Activated T-cell treated with anti-CD3 and anti-CD28 coated beads, Interleukin-2, amount 50 U/mL, for 4 hours (primary cell): ENCODE measurements around the gene GYPB. TPM values are rescaled to one million over a fixed set of nuclear protein-coding genes. Genes with fewer than 3 reads are reported as not detected.
"Not testable (repeated sequence)": the region's sequence is repeated elsewhere in the genome, so short reads cannot be mapped to it uniquely, and the experiment has no call there.

Experiments used
- ATAC-seq, 2 donors: fragments of 200-7000 bp; cut with Tn5 transposase; one replicate each; pipeline ENCODE4 v1.10.0; 2021
- DNase-seq: peaks from one replicate; pipeline ENCODE4 v3.0.0-alpha.2; 2020
- H3K27me3 Mint-ChIP-seq: one replicate; pipeline ENCODE4 v1.8.0; 2021; ENCODE audit warnings: low read depth, mixed read lengths
- H3K36me3 Mint-ChIP-seq: one replicate; pipeline ENCODE4 v1.8.0; 2022; ENCODE audit warnings: mixed read lengths; ENCODE audit not compliant: insufficient read depth
- H3K4me1 Mint-ChIP-seq: one replicate; pipeline ENCODE4 v1.8.0; 2021; ENCODE audit warnings: low read depth, mixed read lengths
- H3K4me3 Mint-ChIP-seq: one replicate; pipeline ENCODE4 v1.8.0; 2021; ENCODE audit warnings: mild to moderate bottlenecking, moderate library complexity, mixed read lengths
- H3K9me3 Mint-ChIP-seq: one replicate; pipeline ENCODE4 v1.8.0; 2021; ENCODE audit warnings: mixed read lengths
- total RNA-seq, 3 donors: library from RNA; stranded (reverse); gene quantifications; one replicate each; pipeline ENCODE4 v1.2.1, GENCODE V29; 2021

GYPB gene
- total RNA-seq, 3 donors from 2014 or later, result not detected

DNA sequence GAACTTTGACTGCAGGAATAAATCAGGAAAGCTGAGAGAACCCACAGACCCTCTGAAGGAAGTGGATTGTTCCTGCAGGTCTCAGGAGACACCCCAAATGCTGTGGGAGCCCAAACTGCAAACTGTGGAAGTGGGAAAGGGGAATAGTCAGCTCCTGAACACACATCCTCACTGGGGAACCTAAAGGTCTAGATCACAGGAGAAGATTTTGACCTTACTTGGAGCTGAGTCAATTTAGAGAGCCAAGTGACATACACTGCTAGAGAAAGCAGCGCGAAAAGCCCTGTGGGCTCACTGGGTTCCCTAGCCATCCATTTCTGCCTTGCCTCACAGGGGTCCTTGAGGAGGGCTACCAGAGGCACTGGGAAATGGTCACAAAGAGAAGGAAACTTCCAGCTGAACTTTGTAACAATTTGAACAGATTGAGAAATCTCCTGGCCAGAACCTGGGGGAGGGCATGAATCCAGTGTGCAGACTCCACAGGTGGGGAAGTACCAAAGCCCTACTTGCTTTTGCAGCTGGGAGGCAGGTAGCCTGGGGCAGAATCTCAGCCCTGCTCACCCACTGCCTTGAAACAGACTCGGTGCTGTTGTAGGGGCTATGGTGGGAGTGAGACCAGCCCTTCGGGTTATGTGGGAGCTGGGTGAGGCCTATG, 5.3 kb upstream of the GYPB start:
- not testable (repeated sequence) for DNase-seq, ATAC-seq, H3K4me3 Mint-ChIP-seq, H3K36me3 Mint-ChIP-seq, H3K4me1 Mint-ChIP-seq, H3K27me3 Mint-ChIP-seq, H3K9me3 Mint-ChIP-seq

- H3K4me3 Mint-ChIP-seq, H3K36me3 Mint-ChIP-seq, H3K4me1 Mint-ChIP-seq, DNase-seq, ATAC-seq, H3K9me3 Mint-ChIP-seq, H3K27me3 Mint-ChIP-seq: not testable (repeated sequence)
Observed at GRCh38 chr4:144022772-144023400, 3.7 kb upstream of the GYPB start.

DNA sequence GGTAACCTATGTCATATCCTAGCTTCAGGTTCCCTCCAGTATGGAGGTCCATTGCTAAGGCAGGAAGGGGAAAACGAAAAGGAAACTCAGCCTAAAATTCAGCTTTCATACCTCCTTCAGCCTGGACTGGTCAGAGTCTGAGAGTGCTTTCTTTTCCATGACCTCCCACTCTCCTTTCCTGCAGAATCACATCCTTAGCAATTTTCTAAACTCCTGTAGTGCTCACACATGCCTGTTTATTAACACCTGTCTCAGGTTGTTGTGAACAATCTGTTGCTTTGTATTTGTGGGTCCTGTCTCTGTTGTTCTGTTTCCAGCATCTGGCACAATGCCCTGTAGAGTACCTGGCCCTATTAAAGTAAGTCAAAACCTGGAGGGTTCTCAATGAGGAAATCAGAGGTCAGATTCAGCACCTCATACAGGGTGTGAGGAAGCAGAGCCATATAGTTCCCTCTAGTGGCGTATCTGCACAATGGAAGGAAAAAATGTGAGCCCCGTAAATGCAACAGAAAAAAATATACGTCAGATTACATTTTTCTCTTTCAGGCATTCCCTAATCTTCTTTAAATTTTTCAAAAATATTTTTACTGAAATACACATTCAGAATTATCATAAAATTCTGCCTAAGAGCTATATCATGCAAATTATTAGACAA, 2.3 kb upstream of the GYPB start:
- not testable (repeated sequence) for H3K4me1 Mint-ChIP-seq, DNase-seq, H3K9me3 Mint-ChIP-seq, H3K4me3 Mint-ChIP-seq, H3K27me3 Mint-ChIP-seq, H3K36me3 Mint-ChIP-seq, ATAC-seq

- H3K27me3 Mint-ChIP-seq, H3K9me3 Mint-ChIP-seq, H3K36me3 Mint-ChIP-seq, ATAC-seq, DNase-seq, H3K4me1 Mint-ChIP-seq, H3K4me3 Mint-ChIP-seq: not testable (repeated sequence)
Observed at GRCh38 chr4:144018223-144019000, 768 bp downstream of the GYPB start.

DNA sequence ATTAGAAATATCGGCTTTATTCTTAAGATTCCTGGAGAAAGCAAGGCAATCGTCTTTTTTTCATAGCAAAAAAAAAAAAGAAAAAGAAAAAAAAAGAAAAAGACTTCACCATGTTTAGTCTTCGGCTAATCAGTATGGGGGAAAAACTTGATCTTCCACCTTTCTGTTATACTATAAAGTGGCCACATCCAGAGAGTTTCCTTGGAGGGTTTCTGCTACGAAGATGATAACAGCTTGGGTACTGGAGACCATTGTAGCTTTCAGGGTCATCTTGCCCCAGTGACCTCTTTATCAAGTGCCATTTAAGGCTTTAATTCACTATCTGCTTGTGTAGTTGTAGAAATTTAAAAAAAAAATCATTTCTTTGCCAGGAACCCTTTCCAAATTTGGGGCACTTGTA, 1.9 kb downstream of the GYPB start:
- H3K4me3 Mint-ChIP-seq, H3K27me3 Mint-ChIP-seq, ATAC-seq, H3K9me3 Mint-ChIP-seq, H3K36me3 Mint-ChIP-seq, H3K4me1 Mint-ChIP-seq, DNase-seq: not testable (repeated sequence)

DNA sequence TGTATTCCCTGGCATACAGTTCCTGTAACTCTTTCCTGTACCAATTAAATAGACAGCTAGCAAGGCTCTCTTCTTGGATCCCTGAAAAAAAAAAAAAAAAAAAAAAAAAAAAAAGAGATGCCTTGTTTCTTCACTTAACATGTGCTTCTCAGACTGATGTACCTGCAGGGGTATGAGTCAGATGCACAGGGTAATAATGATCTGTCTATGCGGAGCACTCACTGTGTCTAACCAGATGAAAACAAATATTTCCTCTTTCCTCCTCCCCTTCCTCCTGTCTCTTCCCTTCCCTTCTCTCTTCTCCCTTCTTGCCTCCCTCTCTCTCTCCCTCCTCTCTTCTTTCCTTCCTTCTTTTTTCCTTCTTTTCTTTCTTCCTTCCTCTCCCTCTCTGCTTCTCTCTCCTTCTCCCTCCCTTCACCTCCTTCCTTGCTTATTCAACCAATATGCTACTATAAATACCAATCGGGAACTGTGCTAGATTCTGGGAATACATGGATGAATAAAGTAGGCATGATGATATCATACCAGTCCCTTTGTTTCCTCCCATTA, 3.0 kb downstream of the GYPB start:
- not testable (repeated sequence) for H3K4me3 Mint-ChIP-seq, H3K4me1 Mint-ChIP-seq

GRCh38 chr4:144014808-144015207, 4.4 kb downstream of the GYPB start:
- ATAC-seq, result no peak
- Mint-ChIP-seq H3K9me3 (no peaks in the 10 kb centered on the region), H3K4me3 (no peak overlapping the region), H3K27me3 (no peaks in the 10 kb centered on the region), H3K36me3 (no peaks in the 10 kb centered on the region), H3K4me1 (no peaks in the 10 kb centered on the region)
- DNase-seq, result no peak

More for the DNA sequence above, 3.0 kb downstream of the GYPB start:
- H3K27me3 Mint-ChIP-seq, ATAC-seq, DNase-seq, H3K9me3 Mint-ChIP-seq, H3K36me3 Mint-ChIP-seq: not testable (repeated sequence)

- ATAC-seq, DNase-seq, H3K27me3 Mint-ChIP-seq, H3K9me3 Mint-ChIP-seq, H3K36me3 Mint-ChIP-seq, H3K4me3 Mint-ChIP-seq, H3K4me1 Mint-ChIP-seq: not testable (repeated sequence)
Observed at GRCh38 chr4:144008602-144009001, 10.6 kb downstream of the GYPB start.

GRCh38 chr4:144007960-144008359, 11.2 kb downstream of the GYPB start:
- H3K36me3 Mint-ChIP-seq, H3K4me1 Mint-ChIP-seq: not testable (repeated sequence)

GRCh38 chr4:144006200-144006803, 12.9 kb downstream of the GYPB start:
- not testable (repeated sequence) for H3K4me3 Mint-ChIP-seq, H3K4me1 Mint-ChIP-seq, ATAC-seq, H3K9me3 Mint-ChIP-seq, H3K27me3 Mint-ChIP-seq, H3K36me3 Mint-ChIP-seq, DNase-seq

More at GRCh38 chr4:144007960-144008359, 11.2 kb downstream of the GYPB start:
- not testable (repeated sequence) for H3K4me3 Mint-ChIP-seq, DNase-seq, H3K9me3 Mint-ChIP-seq, ATAC-seq, H3K27me3 Mint-ChIP-seq

DNA sequence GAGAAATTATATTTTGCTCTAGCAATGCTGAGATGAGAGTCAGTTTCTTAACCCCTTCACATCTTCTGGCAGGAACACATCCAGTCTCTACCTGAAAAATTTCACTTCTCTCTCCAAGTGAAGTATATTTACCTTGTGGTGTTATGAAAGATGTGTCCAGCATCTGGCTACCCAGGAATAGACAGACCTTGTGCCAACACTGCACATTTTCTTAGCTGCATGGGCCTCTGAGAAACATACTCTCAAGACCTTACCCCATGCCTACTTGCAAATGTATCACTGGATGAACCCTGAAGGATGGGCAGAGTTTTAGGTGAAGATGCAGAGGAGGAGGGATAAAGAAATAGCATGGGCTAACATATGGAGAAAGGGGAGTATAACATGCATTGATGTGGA, 13.6 kb downstream of the GYPB start:
- ATAC-seq, DNase-seq, H3K4me1 Mint-ChIP-seq, H3K4me3 Mint-ChIP-seq, H3K36me3 Mint-ChIP-seq, H3K9me3 Mint-ChIP-seq, H3K27me3 Mint-ChIP-seq: not testable (repeated sequence)

DNA sequence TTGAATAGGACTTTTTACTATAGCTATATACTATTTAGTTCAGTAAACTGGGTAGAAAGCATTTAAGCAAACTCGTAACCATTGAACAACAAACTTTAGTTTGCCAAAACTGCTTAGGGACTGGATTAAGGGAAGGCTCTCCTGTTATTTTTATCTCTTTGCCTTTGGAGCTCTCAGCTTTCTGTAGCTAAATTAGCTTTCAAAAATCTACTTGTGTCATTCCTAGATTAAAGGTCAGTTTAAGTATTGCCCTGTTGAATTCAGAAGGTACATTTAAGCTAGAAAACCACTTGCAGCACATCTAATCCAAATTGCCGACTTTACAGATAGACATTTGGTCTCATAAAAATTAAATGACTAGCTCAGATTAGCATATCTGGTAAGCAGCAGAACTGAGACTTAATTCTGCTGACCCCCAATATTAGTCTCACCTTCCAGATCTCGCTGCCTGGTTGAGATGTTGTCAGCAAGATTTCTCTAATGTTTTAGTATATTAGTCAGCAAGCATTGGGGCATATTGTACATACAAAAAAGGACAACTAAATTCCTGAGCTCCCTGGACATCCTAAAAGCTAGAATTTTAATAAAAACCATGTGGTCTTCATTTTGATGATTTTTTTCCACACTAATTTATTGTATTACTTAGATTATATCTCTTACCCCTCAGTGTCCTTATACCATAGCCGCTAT, 14.2 kb downstream of the GYPB start:
- not testable (repeated sequence) for DNase-seq, H3K27me3 Mint-ChIP-seq, H3K4me3 Mint-ChIP-seq, ATAC-seq, H3K36me3 Mint-ChIP-seq, H3K9me3 Mint-ChIP-seq, H3K4me1 Mint-ChIP-seq

DNA sequence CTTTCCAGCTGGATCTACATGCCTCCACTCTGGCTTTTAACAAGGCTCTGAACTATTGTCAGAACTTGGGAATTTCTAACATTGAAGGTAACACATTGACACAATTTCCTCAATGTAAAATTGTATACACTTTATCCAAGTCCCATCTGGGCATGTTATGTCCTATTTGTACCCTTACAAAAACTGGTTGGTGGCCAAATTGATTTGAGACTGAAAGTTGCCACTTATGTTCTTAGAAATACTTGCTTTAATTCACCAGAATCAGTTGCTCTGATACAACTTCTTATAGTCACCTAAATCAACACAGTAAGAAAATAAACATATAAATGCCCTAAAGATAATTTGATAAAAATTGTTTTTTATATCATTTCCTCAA, 15.3 kb downstream of the GYPB start:
- not testable (repeated sequence) for H3K9me3 Mint-ChIP-seq, H3K4me3 Mint-ChIP-seq, ATAC-seq, H3K27me3 Mint-ChIP-seq, DNase-seq, H3K4me1 Mint-ChIP-seq, H3K36me3 Mint-ChIP-seq
